Sigmoid colon (tissue), 7 donors: ENCODE data around the gene OR4C16. TPM values are rescaled to one million over a fixed set of nuclear protein-coding genes. Genes with fewer than 3 reads are reported as not detected.

ENCODE experiments used
- DNase-seq: peaks from one replicate; pipeline ENCODE4 v3.0.0-alpha.2; 2019
- H3K27ac ChIP-seq, 4 donors: fragments of 200-600 bp; sonication (generic); one replicate each; pipeline ENCODE4 v1.5.1; 2016 to 2019; ENCODE audit warnings: mild to moderate bottlenecking in 1 of 4
- H3K27me3 ChIP-seq, 3 donors: fragments of 200-600 bp; sonication (generic); one replicate each; pipeline ENCODE4 v1.5.1; 2019; ENCODE audit warnings: mild to moderate bottlenecking in 1 of 3
- H3K36me3 ChIP-seq, 4 donors: fragments of 200-600 bp; sonication (generic); one replicate each; pipeline ENCODE4 v1.5.1; 2016 to 2019
- H3K4me1 ChIP-seq, 4 donors: fragments of 200-600 bp; sonication (generic); one replicate each; pipeline ENCODE4 v1.5.1; 2017 to 2019
- H3K4me3 ChIP-seq, 4 donors: fragments of 200-600 bp; sonication (generic); one replicate each; pipeline ENCODE4 v1.5.1; 2017 to 2019; ENCODE audit warnings: mild to moderate bottlenecking in 2 of 4, moderate library complexity in 1 of 4
- H3K9me3 ChIP-seq, 4 donors: fragments of 200-600 bp in 3 of 4; sonication (generic) in 3 of 4; one replicate each; pipeline versions ENCODE4 v1.5.1 to v1.6.1; 2013 to 2019
- EP300 ChIP-seq, 4 donors: sonication (generic); formaldehyde crosslinking; IDR thresholded peaks; one replicate each; pipeline ENCODE4 v1.6.1; 2017; ENCODE audit warnings: antibody characterized with exemption in 4 of 4
- POLR2A ChIP-seq, 2 donors: fragments of 450-650 bp; IDR thresholded peaks; one replicate each; pipeline ENCODE4 v1.6.1; 2016; ENCODE audit warnings: antibody characterized with exemption in 2 of 2, mild to moderate bottlenecking in 2 of 2, moderate library complexity in 2 of 2
- POLR2AphosphoS5 ChIP-seq, 4 donors: sonication (generic); formaldehyde crosslinking; IDR thresholded peaks; one replicate each; pipeline ENCODE4 v1.6.1; 2017; ENCODE audit warnings: antibody characterized with exemption in 4 of 4
- WGBS, 2 donors: extraction: QIAGEN DNeasy Blood & Tissue Kit; methylation state at CpG; one replicate each; pipeline ENCODE4 v1.1.7; 2013; 5-methylcytosine and 5-hydroxymethylcytosine counted together
- intact Hi-C: fragments of 100-400 bp; cut with DNase I; formaldehyde crosslinking; loops from one replicate; pipeline ENCODE4 v1.15.1; 2023
- polyA plus RNA-seq, 3 donors: library from polyadenylated mRNA; stranded (reverse); fragments of 200-250 nt; gene quantifications; one replicate each; pipeline ENCODE4 v1.2.3, GENCODE V29; 2013
- total RNA-seq, 4 donors: library from RNA; depleted of rRNA; stranded (reverse); fragments of >200 nt; gene quantifications; one replicate each; pipeline ENCODE4 v1.1.0, GENCODE V29; 2016
- TF ChIP-seq, protein P1 (sequence below), 4 experiments: fragments of 450-650 bp in 3 of 4; fragments of 200-600 bp in 1 of 4; IDR thresholded peaks; one replicate each; pipeline ENCODE4 v1.5.1; 2016 to 2019; ENCODE audit warnings: antibody characterized with exemption in 4 of 4, mild to moderate bottlenecking in 3 of 4, moderate library complexity in 2 of 4
- donor health status: healthy with polysubstance abuse.
- donor health status: Bipolar disorder and iron deficiency.
- donor health status: healthy.

The OR4C16 gene
- not detected for total RNA-seq
- not detected for polyA plus RNA-seq

DNA sequence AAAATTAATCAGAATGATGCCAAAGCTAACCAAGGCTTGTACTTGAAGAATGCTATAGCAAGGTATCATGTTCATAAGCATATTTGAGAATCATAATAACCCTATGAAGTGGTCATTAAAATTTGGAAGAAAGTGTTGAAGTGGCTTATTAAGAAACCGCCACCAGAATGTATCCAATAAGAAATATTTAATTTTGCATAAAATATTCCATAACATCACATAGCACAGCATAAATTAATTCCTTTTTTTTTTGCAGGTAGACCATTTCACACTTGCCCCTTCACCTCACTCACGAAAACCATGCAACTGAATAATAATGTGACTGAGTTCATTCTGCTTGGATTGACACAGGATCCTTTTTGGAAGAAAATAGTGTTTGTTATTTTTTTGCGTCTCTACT, at the start of gene OR4C16:
Gene OR4C16 (plus strand): TSS at position 301 of the 400 bp plus-strand sequence. CDS start 0 bp downstream, at position 301.
- TF ChIP-seq POLR2AphosphoS5 (IDR thresholded peaks at IDR 0.05) (no peak), POLR2A (IDR thresholded peaks at IDR 0.05) (no peak), EP300 (IDR thresholded peaks at IDR 0.05) (no peak)
- TF ChIP-seq, protein P1, sequence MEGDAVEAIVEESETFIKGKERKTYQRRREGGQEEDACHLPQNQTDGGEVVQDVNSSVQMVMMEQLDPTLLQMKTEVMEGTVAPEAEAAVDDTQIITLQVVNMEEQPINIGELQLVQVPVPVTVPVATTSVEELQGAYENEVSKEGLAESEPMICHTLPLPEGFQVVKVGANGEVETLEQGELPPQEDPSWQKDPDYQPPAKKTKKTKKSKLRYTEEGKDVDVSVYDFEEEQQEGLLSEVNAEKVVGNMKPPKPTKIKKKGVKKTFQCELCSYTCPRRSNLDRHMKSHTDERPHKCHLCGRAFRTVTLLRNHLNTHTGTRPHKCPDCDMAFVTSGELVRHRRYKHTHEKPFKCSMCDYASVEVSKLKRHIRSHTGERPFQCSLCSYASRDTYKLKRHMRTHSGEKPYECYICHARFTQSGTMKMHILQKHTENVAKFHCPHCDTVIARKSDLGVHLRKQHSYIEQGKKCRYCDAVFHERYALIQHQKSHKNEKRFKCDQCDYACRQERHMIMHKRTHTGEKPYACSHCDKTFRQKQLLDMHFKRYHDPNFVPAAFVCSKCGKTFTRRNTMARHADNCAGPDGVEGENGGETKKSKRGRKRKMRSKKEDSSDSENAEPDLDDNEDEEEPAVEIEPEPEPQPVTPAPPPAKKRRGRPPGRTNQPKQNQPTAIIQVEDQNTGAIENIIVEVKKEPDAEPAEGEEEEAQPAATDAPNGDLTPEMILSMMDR (IDR thresholded peaks at IDR 0.05), result no peak
- Histone ChIP-seq H3K4me3 (no peak within 1 kb of the TSS), H3K27ac (no peak within 1 kb of the TSS), H3K9me3 (no peaks in the 10 kb centered on the region), H3K36me3 (no peaks in the 10 kb centered on the region), H3K27me3 (no peaks in the 10 kb centered on the region), H3K4me1 (no peaks in the 10 kb centered on the region)
- no peak for DNase-seq
- 67 to 84% methylated on average over 3 of the region's 3 CpGs for WGBS, 2 donors
- intact Hi-C loops, result no loop called here

DNA sequence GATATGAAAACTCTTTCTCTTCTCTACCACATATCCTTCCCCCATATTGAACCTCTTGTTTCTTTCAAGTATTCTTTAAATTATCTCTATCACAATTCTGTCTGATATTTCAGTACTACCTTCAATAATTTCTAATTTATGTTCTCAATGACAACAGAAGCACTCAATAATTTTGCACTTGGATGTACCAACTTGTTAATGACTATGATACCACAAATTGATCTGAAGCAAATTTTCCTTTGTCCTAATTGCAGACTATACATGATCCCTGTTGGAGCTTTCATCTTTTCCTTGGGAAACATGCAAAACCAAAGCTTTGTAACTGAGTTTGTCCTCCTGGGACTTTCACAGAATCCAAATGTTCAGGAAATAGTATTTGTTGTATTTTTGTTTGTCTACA, 17.8 kb upstream of the OR4C16 start, which contains the start of gene OR4C15:
Gene OR4C15 (plus strand): TSS at position 301 of the 400 bp plus-strand sequence. CDS start 0 bp downstream, at position 301.
- H3K36me3 ChIP-seq, result no peaks in the 10 kb centered on the region
- peaks cover 0 to 5% (median 2%) of the 10 kb centered on the region in 4 donors for H3K9me3 ChIP-seq
- no peaks in the 10 kb centered on the region for H3K4me1 ChIP-seq
- intact Hi-C loops, result no loop called here
- H3K27ac ChIP-seq, result no peak within 1 kb of the TSS
- H3K4me3 ChIP-seq, result no peak within 1 kb of the TSS
- no peak for DNase-seq
- TF ChIP-seq POLR2AphosphoS5 (IDR thresholded peaks at IDR 0.05) (no peak), EP300 (IDR thresholded peaks at IDR 0.05) (no peak), POLR2A (IDR thresholded peaks at IDR 0.05) (no peak)
- TF ChIP-seq, protein P1 (IDR thresholded peaks at IDR 0.05), result no peak
- no peaks in the 10 kb centered on the region for H3K27me3 ChIP-seq

- 32 to 54% methylated on average over 1 of the region's 1 CpG for WGBS, 2 donors
- H3K27me3 ChIP-seq, result no peaks in the 10 kb centered on the region
- intact Hi-C loops, result no loop called here
- H3K27ac ChIP-seq, result no peak overlapping the region
- H3K4me1 ChIP-seq, result no peaks in the 10 kb centered on the region
- no peaks in the 10 kb centered on the region for H3K9me3 ChIP-seq
- H3K4me3 ChIP-seq, result no peak overlapping the region
- DNase-seq, result no peak
- TF ChIP-seq, protein P1 (IDR thresholded peaks at IDR 0.05), result no peak
- no peak for TF ChIP-seq EP300 (IDR thresholded peaks at IDR 0.05)
- H3K36me3 ChIP-seq, result no peaks in the 10 kb centered on the region
Observed at GRCh38 chr11:55572548-55572947, 620 bp downstream of the OR4C16 start.

GRCh38 chr11:55607545-55607944, 35.6 kb downstream of the OR4C16 start, which contains the start of gene OR4C11:
Gene OR4C11, minus strand, starts transcription at chr11:55607645. Its CDS starts 3,272 bp downstream, at chr11:55604373.
- intact Hi-C loops, result no loop called here
- TF ChIP-seq POLR2AphosphoS5 (IDR thresholded peaks at IDR 0.05) (no peak), EP300 (IDR thresholded peaks at IDR 0.05) (no peak), POLR2A (IDR thresholded peaks at IDR 0.05) (no peak)
- TF ChIP-seq, protein P1 (IDR thresholded peaks at IDR 0.05), result no peak
- H3K9me3 ChIP-seq, result no peaks in the 10 kb centered on the region
- H3K27ac ChIP-seq, result no peak within 1 kb of the TSS
- DNase-seq, result no peak
- no peaks in the 10 kb centered on the region for H3K36me3 ChIP-seq
- no peaks in the 10 kb centered on the region for H3K27me3 ChIP-seq
- H3K4me1 ChIP-seq, result no peaks in the 10 kb centered on the region
- 44 to 49% methylated on average over 2 of the region's 2 CpGs for WGBS, 2 donors
- no peak within 1 kb of the TSS for H3K4me3 ChIP-seq

Other genes with a start within 250 kb of the OR4C16 start
- not detected for gene OR4A16, start 228.9 kb upstream of the OR4C16 start, total RNA-seq
- gene OR4A16, start 228.9 kb upstream of the OR4C16 start, polyA plus RNA-seq, result not detected
- gene OR4A15, start 204.2 kb upstream of the OR4C16 start, total RNA-seq, result not detected
- gene OR4A15, start 204.2 kb upstream of the OR4C16 start, polyA plus RNA-seq, result not detected
- not detected for gene OR4C15, start 17.7 kb upstream of the OR4C16 start, total RNA-seq
- gene OR4C15, start 17.7 kb upstream of the OR4C16 start, polyA plus RNA-seq, result not detected
- not detected for gene OR4C11, start 35.5 kb downstream of the OR4C16 start, total RNA-seq
- not detected for gene OR4C11, start 35.5 kb downstream of the OR4C16 start, polyA plus RNA-seq
- gene OR4P4, start 63.0 kb downstream of the OR4C16 start, total RNA-seq, result not detected
- not detected for gene OR4P4, start 63.0 kb downstream of the OR4C16 start, polyA plus RNA-seq
- gene OR4S2, start 76.2 kb downstream of the OR4C16 start, total RNA-seq, result not detected
- not detected for gene OR4S2, start 76.2 kb downstream of the OR4C16 start, polyA plus RNA-seq
- not detected for gene OR4C6, start 90.1 kb downstream of the OR4C16 start, total RNA-seq
- not detected for gene OR4C6, start 90.1 kb downstream of the OR4C16 start, polyA plus RNA-seq
- gene OR5D13, start 201.3 kb downstream of the OR4C16 start, total RNA-seq, result not detected
- gene OR5D13, start 201.3 kb downstream of the OR4C16 start, polyA plus RNA-seq, result not detected
- not detected for gene OR5D14, start 223.4 kb downstream of the OR4C16 start, total RNA-seq
- gene OR5D14, start 223.4 kb downstream of the OR4C16 start, polyA plus RNA-seq, result not detected
- gene OR5L1, start 239.2 kb downstream of the OR4C16 start, total RNA-seq, result not detected
- gene OR5L1, start 239.2 kb downstream of the OR4C16 start, polyA plus RNA-seq, result not detected
- gene OR5D18, start 247.5 kb downstream of the OR4C16 start, total RNA-seq, result not detected
- not detected for gene OR5D18, start 247.5 kb downstream of the OR4C16 start, polyA plus RNA-seq